Measurements from ENCODE around the gene SDC4. TPM values are rescaled to one million over a fixed set of nuclear protein-coding genes. Genes with fewer than 3 reads are reported as not detected.

Gene SDC4
- total RNA-seq (100 to 1,000 TPM in 5 of 10 donors, 10 to 100 TPM in 5; 66.9 to 161 (median 102) TPM), polyA plus RNA-seq (10 to 100 TPM; 48.4 to 64.5 TPM)
- long read RNA-seq, donor 1, transcript SDC4-201 (5 exons, 2,613 nt): major isoform, 8 of 24 reads
- long read RNA-seq, donor 1, partial matches to known transcripts: 1 of 24 reads
- long read RNA-seq, donor 1, other reads (novel, unspliced or antisense): 15 of 24 reads
- long read RNA-seq, donor 2, transcript SDC4-201 (5 exons, 2,613 nt): major isoform, 8 of 28 reads
- long read RNA-seq, donor 2, partial matches to known transcripts: 0 of 28 reads
- long read RNA-seq, donor 2, other reads (novel, unspliced or antisense): 20 of 28 reads
- long read RNA-seq, donor 3, transcript SDC4-201 (5 exons, 2,613 nt): major isoform, 12 of 52 reads
- long read RNA-seq, donor 3, partial matches to known transcripts: 6 of 52 reads
- long read RNA-seq, donor 3, other reads (novel, unspliced or antisense): 34 of 52 reads

- Histone ChIP-seq H3K27me3 (no peaks in the 10 kb centered on the region), H3K4me3 (peak within 1 kb of the TSS; percentile 55 to 90 (median 83)), H3K27ac (peak within 1 kb of the TSS; percentile 75 to 97 (median 94)), H3K4me1 (peaks cover 3 to 50% (median 41%) of the 10 kb centered on the region in 9 donors), H3K9me3 (no peaks in the 10 kb centered on the region), H3K36me3 (no peaks in the 10 kb centered on the region)
- ATAC-seq (peak; percentile 77 to 90 (median 80)), DNase-seq (peak; percentile 61 to 78)
- TF ChIP-seq, protein P1, sequence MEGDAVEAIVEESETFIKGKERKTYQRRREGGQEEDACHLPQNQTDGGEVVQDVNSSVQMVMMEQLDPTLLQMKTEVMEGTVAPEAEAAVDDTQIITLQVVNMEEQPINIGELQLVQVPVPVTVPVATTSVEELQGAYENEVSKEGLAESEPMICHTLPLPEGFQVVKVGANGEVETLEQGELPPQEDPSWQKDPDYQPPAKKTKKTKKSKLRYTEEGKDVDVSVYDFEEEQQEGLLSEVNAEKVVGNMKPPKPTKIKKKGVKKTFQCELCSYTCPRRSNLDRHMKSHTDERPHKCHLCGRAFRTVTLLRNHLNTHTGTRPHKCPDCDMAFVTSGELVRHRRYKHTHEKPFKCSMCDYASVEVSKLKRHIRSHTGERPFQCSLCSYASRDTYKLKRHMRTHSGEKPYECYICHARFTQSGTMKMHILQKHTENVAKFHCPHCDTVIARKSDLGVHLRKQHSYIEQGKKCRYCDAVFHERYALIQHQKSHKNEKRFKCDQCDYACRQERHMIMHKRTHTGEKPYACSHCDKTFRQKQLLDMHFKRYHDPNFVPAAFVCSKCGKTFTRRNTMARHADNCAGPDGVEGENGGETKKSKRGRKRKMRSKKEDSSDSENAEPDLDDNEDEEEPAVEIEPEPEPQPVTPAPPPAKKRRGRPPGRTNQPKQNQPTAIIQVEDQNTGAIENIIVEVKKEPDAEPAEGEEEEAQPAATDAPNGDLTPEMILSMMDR (IDR thresholded peaks at IDR 0.05): no peak
- 1 to 2% methylated on average over 60 to 77 of the region's 77 CpGs for WGBS, 2 donors
- intact Hi-C loops (cut with DNase I): no loop called here
Measured at GRCh38 chr20:45347936-45348778, at the start of gene SDC4. Gene SDC4 (minus strand): TSS chr20:45348424. CDS start chr20:45348384, 40 bp downstream.

GRCh38 chr20:45395114-45395415 is 46.8 kb upstream of the SDC4 start:
- intact Hi-C loops (cut with DNase I): no loop called here
- TF ChIP-seq, protein P1 (IDR thresholded peaks at IDR 0.05): no peak
- no peaks in the 10 kb centered on the region for H3K27me3 ChIP-seq
- no peak overlapping the region for H3K4me3 ChIP-seq
- peaks cover 0 to 8% (median 0%) of the 10 kb centered on the region in 11 donors for H3K9me3 ChIP-seq
- DNase-seq (no peak), ATAC-seq (no peak)
- 94% methylated on average over 7 of the region's 7 CpGs for WGBS, 2 donors
- no peaks in the 10 kb centered on the region for H3K4me1 ChIP-seq
- peaks cover 0 to 3% (median 0%) of the 10 kb centered on the region in 9 donors for H3K36me3 ChIP-seq
- no peak overlapping the region for H3K27ac ChIP-seq

- TF ChIP-seq, protein P1 (IDR thresholded peaks at IDR 0.05): no peak
- Histone ChIP-seq H3K36me3 (peaks cover 0 to 3% (median 0%) of the 10 kb centered on the region in 9 donors), H3K4me1 (no peaks in the 10 kb centered on the region), H3K27ac (no peak overlapping the region), H3K9me3 (peaks cover 0 to 6% (median 0%) of the 10 kb centered on the region in 11 donors), H3K27me3 (no peaks in the 10 kb centered on the region), H3K4me3 (no peak overlapping the region)
- 84 to 87% methylated on average over 21 of the region's 21 CpGs for WGBS, 2 donors
- ATAC-seq: no peak
- DNase-seq: no peak
- intact Hi-C loops (cut with DNase I): no loop called here
Measured at GRCh38 chr20:45394221-45395113, 46.2 kb upstream of the SDC4 start.
